HepG2 (cell line): Measurements from ENCODE around the gene SND1. TPM values are rescaled to one million over a fixed set of nuclear protein-coding genes. Genes with fewer than 3 reads are reported as not detected.

Experiments
- ATAC-seq: fragments of 200-7000 bp; cut with Tn5 transposase; 3 replicates; pipeline ENCODE4 v1.9.1; 2020; ENCODE audit warnings: mild to moderate bottlenecking, moderate library complexity
- BruUV-seq: library from RNA; stranded (reverse); fragments of 400-500 nt; replicated peaks from 2 replicates; lab custom pipeline; 2021; lab: Mats Ljungman, UMichigan
- CTCF ChIA-PET: fragments of 300-600 bp; formaldehyde crosslinking; extraction: SDS; loops from one replicate; lab custom pipeline; 2021; ENCODE audit warnings: low total read pairs, inconsistent platforms, low intra/inter-chr PET ratio; lab: Yijun Ruan, JAX
- POLR2A ChIA-PET: fragments of 350-600 bp; sonication (Branson Sonifier 250); formaldehyde crosslinking; loops from one replicate; lab custom pipeline; 2020; ENCODE audit warnings: antibody characterized with exemption, inconsistent platforms; lab: Yijun Ruan, JAX
- DNase-seq: peaks from one replicate; pipeline ENCODE4 v3.0.0-alpha.2; 2015; ENCODE audit warnings: low spot score
- FAIRE-seq: peaks from 3 replicates; lab custom pipeline; 2011; peaks lifted over from hg19 to GRCh38; lab: Jason Lieb, UNC
- H2AFZ ChIP-seq: one replicate; pipeline ENCODE4 v1.6.1; 2011; ENCODE audit warnings: low read length, inconsistent platforms
- H3K27ac ChIP-seq: fragments of 300-600 bp; 3 replicates; pipeline ENCODE4 v1.8.0; 2011; ENCODE audit warnings: mixed run types, mild to moderate bottlenecking, mixed read lengths, low read length, inconsistent platforms; ENCODE audit not compliant: insufficient read depth; ENCODE audit errors: extremely low read length
- H3K27me3 ChIP-seq, 2 experiments: fragments of 200-600 bp in 1 of 2; 2 replicates in 1 of 2; 3 replicates in 1 of 2; pipeline versions ENCODE4 v1.6.0 to v1.8.0; 2011; ENCODE audit warnings: low read length in 2 of 2, mild to moderate bottlenecking in 2 of 2, moderate library complexity in 2 of 2, inconsistent platforms in 1 of 2; ENCODE audit not compliant: insufficient read depth in 2 of 2, control insufficient read depth in 1 of 2
- H3K36me3 ChIP-seq, 2 experiments: fragments of 200-600 bp in 1 of 2; replicated peaks in 1 of 2; 2 replicates in 1 of 2; 3 replicates in 1 of 2; pipeline versions ENCODE4 v1.5.1 to v1.8.0; 2011; ENCODE audit warnings: low read length in 2 of 2, inconsistent platforms in 1 of 2; ENCODE audit not compliant: insufficient read depth in 2 of 2, control insufficient read depth in 1 of 2
- H3K4me1 ChIP-seq: 2 replicates; pipeline ENCODE4 v1.5.1; 2012; ENCODE audit warnings: low read length, inconsistent platforms; ENCODE audit not compliant: insufficient read depth
- H3K4me2 ChIP-seq: 2 replicates; pipeline ENCODE4 v1.6.0; 2011; ENCODE audit warnings: low read depth, low read length, inconsistent platforms
- H3K4me3 ChIP-seq, 3 experiments: fragments of 200-600 bp in 1 of 3; sonication (generic), shearing (Covaris generic) in 1 of 3; replicated peaks in 1 of 3; 2 replicates each; pipeline ENCODE4 v1.5.1; 2011 to 2016; ENCODE audit warnings: low read length in 3 of 3, inconsistent platforms in 2 of 3, low read depth in 2 of 3, mild to moderate bottlenecking in 2 of 3, control low read depth in 1 of 3, mixed read lengths in 1 of 3; ENCODE audit not compliant: insufficient read depth in 1 of 3
- H3K79me2 ChIP-seq: one replicate; pipeline ENCODE4 v1.6.1; 2011; ENCODE audit warnings: low read length, inconsistent platforms; ENCODE audit not compliant: insufficient read depth
- H3K9ac ChIP-seq: 2 replicates; pipeline ENCODE4 v1.6.0; 2011; ENCODE audit warnings: mild to moderate bottlenecking, low read depth, low read length, inconsistent platforms; ENCODE audit not compliant: insufficient read depth
- H3K9me3 ChIP-seq: 2 replicates; pipeline ENCODE4 v1.5.1; 2012; ENCODE audit warnings: mild to moderate bottlenecking, low read length
- H4K20me1 ChIP-seq: 2 replicates; pipeline ENCODE4 v1.6.0; 2011; ENCODE audit warnings: inconsistent platforms, mild to moderate bottlenecking, low read length, moderate library complexity; ENCODE audit not compliant: insufficient read depth
- ESRRA ChIP-seq: sonication (generic); formaldehyde crosslinking; IDR thresholded peaks from 2 replicates; pipeline ENCODE4 v1.5.1; 2020; ENCODE audit warnings: mild to moderate bottlenecking, low read depth, missing genetic modification reagents
- FOXP4 ChIP-seq: sonication (generic); formaldehyde crosslinking; IDR thresholded peaks from 2 replicates; pipeline ENCODE4 v1.4.0; 2020; ENCODE audit warnings: missing genetic modification reagents
- NONO ChIP-seq, 2 experiments: fragments of 450-650 bp in 1 of 2; sonication (generic) in 1 of 2; formaldehyde crosslinking in 1 of 2; IDR thresholded peaks in 1 of 2; conservative IDR thresholded peaks in 1 of 2; 2 replicates each; pipeline versions ENCODE4 v1.6.1 to v1.8.0; 2017 to 2022; ENCODE audit warnings: mild to moderate bottlenecking in 1 of 2, missing genetic modification reagents in 1 of 2, moderate library complexity in 1 of 2
- RBM22 ChIP-seq: fragments of 200-400 bp; formaldehyde crosslinking; optimal IDR thresholded peaks from 2 replicates; pipeline ENCODE3; 2017; ENCODE audit warnings: mild to moderate bottlenecking, low read length, moderate library complexity
- ZNF639 ChIP-seq: conservative IDR thresholded peaks from 2 replicates; pipeline ENCODE4 v1.6.1; 2018; ENCODE audit warnings: missing genetic modification reagents
- WGBS: methylation state at CpG from one replicate; pipeline ENCODE4 v1.1.6; 2017; ENCODE audit warnings: low lambda C conversion rate; 5-methylcytosine and 5-hydroxymethylcytosine counted together
- in situ Hi-C: cut with HindIII; loops from 2 replicates; pipeline ENCODE4 v1.10.0; 2017; ENCODE audit warnings: low pct_unique_long_range_greater_than_20kb; ENCODE audit not compliant: extremely low pct_ligation_motif_present
- intact Hi-C: fragments of 100-400 bp; cut with micrococcal nuclease; formaldehyde crosslinking; loops from one replicate; pipeline ENCODE4 v1.10.0; 2022; ENCODE audit not compliant: unreplicated experiment
- polyA plus RNA-seq, 8 experiments: library from polyadenylated mRNA; depleted of rRNA in 3 of 8; stranded (reverse) in 7 of 8; unstranded in 1 of 8; fragments of >200 nt; fragmentation: Illumina TruSeq in 4 of 8; extraction: Trizol in 4 of 8; gene quantifications; 2 replicates each; pipeline versions ENCODE4 v1.2.1 to v1.2.3, GENCODE V29; 2011 to 2016; ENCODE audit warnings: low read depth in 4 of 8, missing spikeins in 1 of 8, mixed read lengths in 1 of 8; ENCODE audit not compliant: insufficient read depth in 1 of 8
- total RNA-seq, 5 experiments: library from RNA; depleted of rRNA; stranded (reverse); fragments of >200 nt; fragmentation: Illumina TruSeq; extraction: Trizol; gene quantifications; 2 replicates each; pipeline ENCODE4 v1.2.3, GENCODE V29; 2016; ENCODE audit warnings: low read depth in 1 of 5

Gene SND1
- total and polyA plus RNA-seq, 2 of the 13 experiments (the other 11 are each of a cell fraction or from before 2014, with no cell fraction given) = 110 to 182 TPM

DNA sequence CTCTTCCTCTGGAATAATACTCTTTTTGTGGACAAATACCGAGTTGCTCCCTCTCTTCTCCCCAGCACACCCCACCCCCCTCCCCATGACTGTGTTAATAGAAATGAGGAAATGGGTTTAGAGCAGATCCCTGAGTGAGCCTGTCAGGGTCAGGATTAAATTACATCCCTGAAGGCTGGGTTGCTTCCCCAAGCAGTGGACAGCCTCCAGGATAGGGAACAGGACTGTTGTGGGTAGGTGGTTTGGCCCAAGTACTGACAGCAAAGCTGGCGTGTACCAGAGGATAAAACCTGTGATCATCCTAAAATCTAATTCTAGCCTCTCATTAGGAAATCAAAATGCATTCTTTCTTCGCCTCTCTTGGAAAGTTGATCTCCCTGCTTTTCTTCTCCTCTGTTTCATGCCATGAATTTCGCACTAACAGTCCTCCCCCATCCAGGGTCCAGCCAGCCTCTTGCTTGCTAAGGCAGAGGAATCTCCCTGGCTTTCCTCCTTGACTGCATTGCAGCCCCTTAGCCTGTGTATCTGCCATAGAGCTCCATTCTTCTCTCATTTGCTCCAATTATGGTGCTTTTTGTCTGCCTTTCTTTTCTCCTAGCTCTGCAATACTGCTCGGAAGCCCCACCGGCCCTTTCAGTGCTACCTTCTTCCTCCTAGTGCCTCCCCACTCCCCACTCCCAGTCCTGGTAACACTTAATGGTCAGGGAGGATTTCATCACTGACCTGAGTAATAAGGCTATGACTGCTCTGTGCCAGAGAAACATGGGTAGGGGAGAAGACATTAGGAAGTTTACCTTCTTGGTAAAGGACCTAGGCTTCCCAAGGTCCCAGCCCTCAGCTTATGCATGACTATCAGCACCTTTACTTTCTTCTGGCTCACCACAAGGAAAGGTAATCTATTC lies 370.9 kb downstream of the SND1 start:
- WGBS = 96% methylated on average over 6 of the region's 6 CpGs
- CTCF ChIA-PET = no interaction called here
- TF ChIP-seq RBM22 (peak; percentile 16), FOXP4 (no peak), NONO (IDR thresholded peaks at IDR 0.05) (no peak), NONO (CRISPR knock-in tag; conservative IDR thresholded peaks at IDR 0.05) (no peak), ZNF639 (CRISPR knock-in tag) (no peak), ESRRA (CRISPR knock-in tag) (no peak)
- BruUV-seq = no TSS peak
- Histone ChIP-seq H3K9ac (no peak overlapping the region), H3K9me3 (no peaks in the 10 kb centered on the region), H3K4me3 (no peak overlapping the region), H2AFZ (no peak overlapping the region), H3K36me3 (peaks cover 18 to 49% of the 10 kb centered on the region in 2 experiments), H3K4me1 (no peaks in the 10 kb centered on the region), H4K20me1 (0 out of 2 replicates have a peak, but pooled peaks cover 2% of the 10 kb centered on the region), H3K4me2 (no peak overlapping the region), H3K27ac (no peak overlapping the region), H3K27me3 (no peaks in the 10 kb centered on the region), H3K79me2 (no peaks in the 10 kb centered on the region)
- DNase-seq = no peak
- in situ Hi-C loops (no loop called here), intact Hi-C loops (no loop called here)
- POLR2A ChIA-PET = no interaction called here
- ATAC-seq = no peak
- no peak for FAIRE-seq
